DND-41 (cell line): ENCODE results near the gene NEU4.

ENCODE experiments used
- EZH2 ChIP-seq: IDR thresholded peaks from 3 replicates; pipeline ENCODE4 v1.6.1; 2012; ENCODE audit warnings: borderline replicate concordance, low read depth, mild to moderate bottlenecking, moderate library complexity, low read length, inconsistent platforms; ENCODE audit not compliant: severe bottlenecking
- TF ChIP-seq, protein P1 (sequence below): IDR thresholded peaks from 2 replicates; pipeline ENCODE4 v1.5.1; 2012; ENCODE audit warnings: borderline replicate concordance, low read length, moderate library complexity, mild to moderate bottlenecking; ENCODE audit not compliant: poor library complexity, severe bottlenecking; ENCODE audit errors: extremely low read depth

DNA sequence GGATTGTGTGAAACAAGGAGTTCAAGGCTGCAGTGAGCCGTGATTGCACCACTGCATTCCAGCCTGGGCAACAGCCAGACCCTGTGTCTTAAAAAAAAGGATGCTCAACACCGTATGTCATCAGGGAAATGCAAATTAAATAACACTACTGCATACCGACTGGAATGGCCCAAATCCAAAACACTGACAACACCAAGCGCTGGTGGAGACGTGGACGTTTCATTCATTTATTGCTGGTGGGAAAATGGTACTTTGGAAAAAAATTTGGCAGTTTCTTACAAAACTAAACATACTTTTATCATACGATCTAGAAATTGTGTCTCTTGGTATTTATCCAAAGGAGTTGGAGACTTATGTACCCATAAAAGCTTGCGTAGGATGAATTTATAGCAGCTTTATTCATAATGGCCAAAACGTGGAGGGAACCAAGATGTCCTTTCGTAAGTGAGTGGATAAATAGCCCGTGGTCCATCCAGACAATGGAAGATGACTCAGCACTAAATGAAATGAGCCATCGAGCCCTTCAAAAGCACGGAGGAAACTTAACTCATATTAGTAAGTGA lies 24.2 kb downstream of the NEU4 start:
- TF ChIP-seq, protein P1, sequence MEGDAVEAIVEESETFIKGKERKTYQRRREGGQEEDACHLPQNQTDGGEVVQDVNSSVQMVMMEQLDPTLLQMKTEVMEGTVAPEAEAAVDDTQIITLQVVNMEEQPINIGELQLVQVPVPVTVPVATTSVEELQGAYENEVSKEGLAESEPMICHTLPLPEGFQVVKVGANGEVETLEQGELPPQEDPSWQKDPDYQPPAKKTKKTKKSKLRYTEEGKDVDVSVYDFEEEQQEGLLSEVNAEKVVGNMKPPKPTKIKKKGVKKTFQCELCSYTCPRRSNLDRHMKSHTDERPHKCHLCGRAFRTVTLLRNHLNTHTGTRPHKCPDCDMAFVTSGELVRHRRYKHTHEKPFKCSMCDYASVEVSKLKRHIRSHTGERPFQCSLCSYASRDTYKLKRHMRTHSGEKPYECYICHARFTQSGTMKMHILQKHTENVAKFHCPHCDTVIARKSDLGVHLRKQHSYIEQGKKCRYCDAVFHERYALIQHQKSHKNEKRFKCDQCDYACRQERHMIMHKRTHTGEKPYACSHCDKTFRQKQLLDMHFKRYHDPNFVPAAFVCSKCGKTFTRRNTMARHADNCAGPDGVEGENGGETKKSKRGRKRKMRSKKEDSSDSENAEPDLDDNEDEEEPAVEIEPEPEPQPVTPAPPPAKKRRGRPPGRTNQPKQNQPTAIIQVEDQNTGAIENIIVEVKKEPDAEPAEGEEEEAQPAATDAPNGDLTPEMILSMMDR = no peak
- TF ChIP-seq EZH2 = no peak
